Mesenchymal stem cell (in vitro differentiated cells and primary cell): Measurements from ENCODE around the gene USP36.
A peak's percentile ranks its signal among the peaks of the same experiment; 100 is the strongest.

Experiments
- DNase-seq: peaks from one replicate; pipeline ENCODE4 v3.0.0-alpha.2; 2013
- H2AFZ ChIP-seq: one replicate; pipeline ENCODE4 v1.6.1; 2013; ENCODE audit warnings: low read depth, mild to moderate bottlenecking, control low read depth, inconsistent platforms, low read length, moderate library complexity
- H2AK5ac ChIP-seq: 2 replicates; pipeline ENCODE4 v1.6.1; 2013; ENCODE audit warnings: low read length, moderate library complexity, mild to moderate bottlenecking, inconsistent platforms; ENCODE audit not compliant: severe bottlenecking
- H2BK120ac ChIP-seq: one replicate; pipeline ENCODE4 v1.6.1; 2013; ENCODE audit warnings: low read depth, mild to moderate bottlenecking, inconsistent platforms, low read length, moderate library complexity
- H2BK12ac ChIP-seq, 2 experiments: one replicate each; pipeline ENCODE4 v1.6.1; 2013; ENCODE audit warnings: inconsistent platforms in 2 of 2, low read length in 2 of 2, mild to moderate bottlenecking in 2 of 2, moderate library complexity in 2 of 2, control low read depth in 1 of 2
- H2BK15ac ChIP-seq: one replicate; pipeline ENCODE4 v1.6.1; 2013; ENCODE audit warnings: mild to moderate bottlenecking, low read depth, inconsistent platforms; ENCODE audit not compliant: poor library complexity, severe bottlenecking
- H2BK5ac ChIP-seq: 2 replicates; pipeline ENCODE4 v1.6.1; 2013; ENCODE audit warnings: low read depth, mild to moderate bottlenecking, low read length, control low read depth, inconsistent platforms; ENCODE audit not compliant: poor library complexity, severe bottlenecking
- H3K14ac ChIP-seq, 2 experiments: one replicate each; pipeline ENCODE4 v1.6.1; 2013; ENCODE audit warnings: inconsistent platforms in 2 of 2, low read length in 2 of 2, control low read depth in 1 of 2, mild to moderate bottlenecking in 1 of 2, moderate library complexity in 1 of 2
- H3K18ac ChIP-seq, 2 experiments: one replicate each; pipeline ENCODE4 v1.6.1; 2013; ENCODE audit warnings: inconsistent platforms in 2 of 2, low read length in 2 of 2, control low read depth in 1 of 2, low read depth in 1 of 2, mild to moderate bottlenecking in 1 of 2
- H3K23ac ChIP-seq, 2 experiments: one replicate each; pipeline ENCODE4 v1.6.1; 2013; ENCODE audit warnings: inconsistent platforms in 2 of 2, low read length in 2 of 2, mild to moderate bottlenecking in 2 of 2, moderate library complexity in 2 of 2, control low read depth in 1 of 2
- H3K27ac ChIP-seq: 2 replicates; pipeline ENCODE4 v1.5.1; 2013; ENCODE audit warnings: mild to moderate bottlenecking, moderate library complexity, low read length, control low read depth, inconsistent platforms; ENCODE audit not compliant: poor library complexity, severe bottlenecking
- H3K27me3 ChIP-seq, 2 experiments: 2 replicates each; pipeline versions ENCODE4 v1.6.1 to v1.7.0; 2013; ENCODE audit warnings: low read length in 2 of 2, mild to moderate bottlenecking in 2 of 2, moderate library complexity in 2 of 2, control low read depth in 1 of 2, inconsistent platforms in 1 of 2; ENCODE audit not compliant: control insufficient read depth in 1 of 2, insufficient read depth in 1 of 2
- H3K36me3 ChIP-seq, 2 experiments: 2 replicates each; pipeline versions ENCODE4 v1.6.1 to v1.7.0; 2013; ENCODE audit warnings: low read length in 2 of 2, control low read depth in 1 of 2, inconsistent platforms in 1 of 2, low read depth in 1 of 2, mild to moderate bottlenecking in 1 of 2; ENCODE audit not compliant: insufficient read depth in 2 of 2, control insufficient read depth in 1 of 2
- H3K4ac ChIP-seq, 2 experiments: one replicate each; pipeline ENCODE4 v1.6.1; 2013; ENCODE audit warnings: inconsistent platforms in 2 of 2, low read length in 2 of 2, mild to moderate bottlenecking in 2 of 2, moderate library complexity in 2 of 2, control low read depth in 1 of 2, low read depth in 1 of 2
- H3K4me1 ChIP-seq: 2 replicates; pipeline ENCODE4 v1.6.1; 2013; ENCODE audit warnings: low read depth, low read length, control low read depth; ENCODE audit not compliant: control insufficient read depth, insufficient read depth
- H3K4me2 ChIP-seq: 2 replicates; pipeline ENCODE4 v1.6.1; 2013; ENCODE audit warnings: low read length, mild to moderate bottlenecking, inconsistent platforms; ENCODE audit not compliant: poor library complexity, severe bottlenecking
- H3K4me3 ChIP-seq, 2 experiments: 2 replicates each; pipeline versions ENCODE4 v1.5.1 to v1.7.0; 2013; ENCODE audit warnings: low read length in 2 of 2, mild to moderate bottlenecking in 2 of 2, control low read depth in 1 of 2, low read depth in 1 of 2; ENCODE audit not compliant: insufficient read depth in 1 of 2
- H3K79me1 ChIP-seq: replicated peaks from 2 replicates; pipeline ENCODE4 v1.6.1; 2013; ENCODE audit warnings: mild to moderate bottlenecking, control low read depth, low read length, inconsistent platforms; ENCODE audit not compliant: poor library complexity, severe bottlenecking
- H3K9ac ChIP-seq: 2 replicates; pipeline ENCODE4 v1.7.0; 2013; ENCODE audit warnings: mild to moderate bottlenecking, low read length, moderate library complexity
- H3K9me3 ChIP-seq: 2 replicates; pipeline ENCODE4 v1.7.0; 2013; ENCODE audit warnings: mild to moderate bottlenecking, low read length; ENCODE audit not compliant: control insufficient read depth
- H4K8ac ChIP-seq: one replicate; pipeline ENCODE4 v1.6.1; 2013; ENCODE audit warnings: inconsistent platforms, mild to moderate bottlenecking, low read length, moderate library complexity
- H4K91ac ChIP-seq: one replicate; pipeline ENCODE4 v1.6.1; 2013; ENCODE audit warnings: mild to moderate bottlenecking, low read length, inconsistent platforms
- WGBS: methylation state at CpG from one replicate; pipeline ENCODE4 v1.1.7; 2013; ENCODE audit warnings: mixed read lengths; 5-methylcytosine and 5-hydroxymethylcytosine counted together

The USP36 gene

GRCh38 chr17:78829477-78829876 is 11.1 kb downstream of the USP36 start:
- no peak overlapping the region for H2BK120ac ChIP-seq
- H2BK12ac ChIP-seq: no peak overlapping the region
- H4K8ac ChIP-seq: no peak overlapping the region
- no peaks in the 10 kb centered on the region for H3K9me3 ChIP-seq
- peaks cover 58 to 96% of the 10 kb centered on the region in 2 experiments for H3K36me3 ChIP-seq
- no peak overlapping the region for H2AK5ac ChIP-seq
- no peak overlapping the region for H2AFZ ChIP-seq
- no peak overlapping the region for H3K4ac ChIP-seq
- H3K4me2 ChIP-seq: no peak overlapping the region
- peaks cover 32% of the 10 kb centered on the region for H3K79me1 ChIP-seq
- H3K9ac ChIP-seq: peak overlapping the region; percentile 8
- H3K27me3 ChIP-seq: no peaks in the 10 kb centered on the region
- no peak overlapping the region for H2BK15ac ChIP-seq
- H3K18ac ChIP-seq: no peak overlapping the region
- WGBS: 97% methylated on average over 6 of the region's 6 CpGs
- no peak overlapping the region for H3K27ac ChIP-seq
- no peak overlapping the region for H3K4me3 ChIP-seq
- DNase-seq: no peak
- H3K14ac ChIP-seq: no peak overlapping the region
- H3K23ac ChIP-seq: no peak overlapping the region
- H4K91ac ChIP-seq: no peak overlapping the region
- peaks cover 9% of the 10 kb centered on the region for H3K4me1 ChIP-seq
- H2BK5ac ChIP-seq: no peak overlapping the region

- 95% methylated on average over 14 of the region's 14 CpGs for WGBS
Observed at GRCh38 chr17:78828470-78829185, 12.0 kb downstream of the USP36 start.

GRCh38 chr17:78826836-78827509 is 13.6 kb downstream of the USP36 start:
- Histone ChIP-seq H3K27me3 (no peaks in the 10 kb centered on the region), H3K27ac (peak overlapping the region; percentile 71), H4K91ac (no peak overlapping the region), H4K8ac (no peak overlapping the region), H3K18ac (no peak overlapping the region), H3K9ac (no peak overlapping the region), H2BK120ac (no peak overlapping the region), H3K4me3 (no peak overlapping the region), H3K4me1 (peaks cover 27% of the 10 kb centered on the region), H3K4me2 (no peak overlapping the region), H2AFZ (no peak overlapping the region), H2BK5ac (no peak overlapping the region), H3K9me3 (no peaks in the 10 kb centered on the region), H3K79me1 (peaks cover 40% of the 10 kb centered on the region), H3K4ac (no peak overlapping the region), H3K14ac (no peak overlapping the region), H2BK15ac (no peak overlapping the region), H2AK5ac (peak overlapping the region; percentile 69), H3K23ac (no peak overlapping the region), H3K36me3 (peaks cover 58 to 92% of the 10 kb centered on the region in 2 experiments), H2BK12ac (no peak overlapping the region)
- WGBS: 96% methylated on average over 18 of the region's 21 CpGs
- DNase-seq: no peak

More at GRCh38 chr17:78828470-78829185, 12.0 kb downstream of the USP36 start:
- Histone ChIP-seq H3K36me3 (peaks cover 57 to 96% of the 10 kb centered on the region in 2 experiments), H3K4me3 (no peak overlapping the region), H3K27me3 (no peaks in the 10 kb centered on the region), H4K8ac (no peak overlapping the region), H2AK5ac (no peak overlapping the region), H2BK5ac (no peak overlapping the region), H3K4ac (no peak overlapping the region), H2BK120ac (no peak overlapping the region), H3K79me1 (peaks cover 36% of the 10 kb centered on the region), H3K18ac (no peak overlapping the region), H4K91ac (no peak overlapping the region), H3K9me3 (no peaks in the 10 kb centered on the region), H3K4me1 (peaks cover 13% of the 10 kb centered on the region), H3K27ac (no peak overlapping the region), H2BK15ac (no peak overlapping the region), H2AFZ (no peak overlapping the region), H3K14ac (no peak overlapping the region), H3K23ac (no peak overlapping the region), H3K4me2 (no peak overlapping the region), H2BK12ac (no peak overlapping the region), H3K9ac (peak overlapping the region; percentile 8)
- peak; percentile 60 for DNase-seq

GRCh38 chr17:78826421-78826820 is 14.2 kb downstream of the USP36 start:
- WGBS: 96% methylated on average over 5 of the region's 5 CpGs
- Histone ChIP-seq H3K4me3 (no peak overlapping the region), H3K9ac (no peak overlapping the region), H3K4me1 (peaks cover 29% of the 10 kb centered on the region), H2BK5ac (no peak overlapping the region), H3K4me2 (no peak overlapping the region), H3K14ac (no peak overlapping the region), H2BK12ac (no peak overlapping the region), H4K8ac (no peak overlapping the region), H2BK15ac (no peak overlapping the region), H3K27me3 (no peaks in the 10 kb centered on the region), H2AK5ac (no peak overlapping the region), H3K79me1 (peaks cover 44% of the 10 kb centered on the region), H3K23ac (no peak overlapping the region), H2BK120ac (no peak overlapping the region), H3K36me3 (peaks cover 60 to 91% of the 10 kb centered on the region in 2 experiments), H3K4ac (no peak overlapping the region), H3K18ac (no peak overlapping the region), H3K27ac (peak overlapping the region; percentile 71), H3K9me3 (no peaks in the 10 kb centered on the region), H2AFZ (no peak overlapping the region), H4K91ac (no peak overlapping the region)
- peak; percentile 31 for DNase-seq
